Activated CD8-positive, alpha-beta memory T cell treated with anti-CD3 and anti-CD28 coated beads for 4 hours (primary cell): ENCODE data around the gene CLDN19.
"Not testable (repeated sequence)": the region's sequence is repeated elsewhere in the genome, so short reads cannot be mapped to it uniquely, and the experiment has no call there.

ENCODE experiments used
- DNase-seq, 2 donors: peaks; one replicate each; pipeline ENCODE4 v3.0.0-alpha.2; 2020; ENCODE audit warnings: low read depth in 2 of 2

The CLDN19 gene

DNA sequence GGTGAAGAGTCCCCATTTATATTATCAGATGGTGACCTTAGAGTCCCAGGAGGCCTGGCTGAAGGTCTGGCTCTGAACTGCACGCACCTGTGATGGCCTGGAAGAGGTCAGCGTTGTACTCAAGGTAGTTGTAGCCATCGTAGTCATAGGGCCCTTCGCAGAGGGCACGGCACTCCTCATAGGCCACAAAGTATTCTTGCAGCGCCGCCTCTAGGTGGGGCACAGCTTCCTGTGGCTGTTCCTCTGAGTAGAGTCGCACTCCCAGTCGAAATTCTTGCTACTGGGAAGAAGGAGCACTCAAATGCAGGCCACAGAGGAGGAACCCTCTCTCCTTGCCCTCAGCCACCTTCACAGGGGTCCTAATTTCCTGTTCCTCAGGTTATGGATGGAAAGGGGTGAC lies 19.1 kb upstream of the CLDN19 start:
- DNase-seq: no peak

DNA sequence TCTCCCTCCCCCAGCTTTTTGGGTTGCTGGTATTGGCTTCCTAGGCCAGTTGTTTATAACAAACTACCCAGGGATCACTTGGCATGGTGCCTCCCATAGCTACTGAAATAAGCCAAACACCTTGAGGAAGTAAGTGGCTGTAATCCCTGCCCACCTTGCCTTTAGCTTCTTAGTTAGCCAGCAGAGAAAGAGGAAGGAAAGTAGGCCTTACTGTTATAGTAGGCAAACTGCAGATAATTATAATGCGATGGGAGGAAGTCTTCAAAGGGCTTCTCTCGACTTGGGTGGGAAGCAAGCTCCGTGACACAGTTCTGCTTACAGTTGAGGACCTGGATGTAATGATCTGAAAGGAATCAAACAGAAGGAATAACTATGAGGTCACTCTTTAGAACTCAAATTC lies 18.6 kb upstream of the CLDN19 start:
- no peak for DNase-seq

DNA sequence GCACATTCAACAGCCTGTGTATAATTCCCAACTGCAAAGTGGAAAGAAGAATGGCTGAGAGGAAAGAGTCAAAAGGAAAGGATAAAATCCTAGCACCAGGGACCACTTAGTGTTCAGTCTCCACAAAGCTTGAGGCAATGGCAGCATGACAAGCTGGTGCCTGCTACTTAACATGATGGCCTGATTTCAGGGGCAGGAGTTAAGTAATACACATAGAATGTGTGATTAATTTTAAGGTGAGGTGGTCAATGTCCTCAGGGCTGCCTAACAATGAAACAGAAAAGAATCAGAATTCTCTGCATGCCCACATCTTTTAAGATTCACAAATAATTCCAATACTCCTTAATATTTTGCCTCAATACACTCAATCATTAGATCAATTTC lies 17.8 kb upstream of the CLDN19 start:
- no peak for DNase-seq

DNA sequence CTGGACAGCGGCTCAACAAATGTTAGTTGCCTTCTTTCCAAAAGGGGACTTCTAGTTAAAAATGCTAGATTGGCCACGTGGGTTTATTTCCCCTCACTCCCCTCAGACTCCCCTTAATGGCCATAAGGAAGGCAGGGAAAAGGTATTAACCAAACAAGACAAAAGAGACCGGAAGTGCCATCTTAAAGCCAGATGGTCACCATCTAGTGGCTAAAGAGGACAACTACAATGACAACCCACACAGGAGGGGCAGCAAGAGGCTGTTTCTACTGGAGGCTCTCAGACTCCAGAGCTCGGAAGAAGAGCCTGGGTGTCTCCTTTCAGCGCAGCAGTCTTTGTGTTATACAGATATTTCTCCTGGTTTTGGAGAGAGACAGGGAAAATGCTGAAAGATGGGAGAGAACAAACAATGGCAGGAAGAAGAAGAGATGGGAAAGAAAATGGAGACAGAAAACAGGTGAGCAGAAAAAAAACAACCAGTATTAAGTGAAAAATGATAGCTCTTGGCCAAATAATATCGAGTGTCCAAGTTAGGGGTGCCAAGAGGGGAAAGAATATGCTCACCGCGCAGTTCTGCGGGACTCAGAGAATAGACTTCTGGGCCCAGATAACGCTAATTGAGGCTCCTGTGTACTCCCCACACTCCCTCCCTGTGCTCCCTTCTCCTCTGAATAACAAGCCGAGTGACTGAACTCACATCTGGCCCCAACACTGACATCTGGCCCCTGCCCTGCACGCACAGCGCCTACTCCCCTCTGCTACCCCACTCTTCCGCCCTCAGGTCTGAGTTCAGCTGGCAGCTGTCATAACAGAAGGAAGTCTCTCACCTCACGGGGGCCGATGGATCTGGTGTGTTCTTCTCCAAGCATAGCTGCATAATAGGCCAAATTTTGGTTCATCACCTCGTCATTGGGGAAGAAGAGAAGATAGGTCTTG lies 17.2 kb upstream of the CLDN19 start:
- no peak for DNase-seq

DNA sequence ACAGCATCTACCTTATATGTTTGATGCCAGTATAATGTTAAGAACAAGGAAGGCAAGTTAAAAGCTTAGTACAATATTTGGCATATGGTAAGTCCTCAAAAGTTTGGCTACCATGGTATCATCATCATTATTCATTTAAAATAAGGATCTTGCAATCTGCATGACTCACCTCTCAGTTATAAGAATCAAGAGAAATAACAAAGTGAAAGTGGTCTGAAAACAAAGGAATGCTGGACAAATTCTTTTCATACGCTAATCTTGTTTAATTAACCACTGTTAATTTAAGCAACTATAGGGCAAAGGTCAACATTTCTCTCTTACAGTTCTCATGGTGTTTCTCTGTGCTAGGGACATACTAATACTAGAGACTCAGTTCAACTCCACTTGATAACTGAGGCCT lies 13.0 kb upstream of the CLDN19 start:
- DNase-seq: no peak

DNA sequence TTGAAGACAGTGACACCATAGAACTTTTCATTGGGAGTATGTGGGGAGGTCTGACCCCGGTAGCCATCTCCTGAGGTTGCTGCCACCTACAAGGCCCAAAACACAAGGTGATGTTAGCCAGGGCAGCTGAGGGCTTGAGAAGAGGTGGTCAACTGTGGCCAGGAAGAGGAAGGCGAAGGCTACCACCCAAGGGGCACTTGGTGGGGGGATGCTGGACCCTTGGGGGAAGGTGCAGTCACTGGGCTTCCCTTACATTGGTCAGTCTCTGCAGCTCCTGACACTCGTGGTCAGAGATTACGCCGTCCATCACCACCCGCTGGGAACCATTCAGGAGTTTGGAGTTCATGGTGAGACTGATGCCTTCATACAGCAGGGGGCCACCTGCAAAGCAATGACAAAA lies 12.2 kb upstream of the CLDN19 start:
- no peak for DNase-seq

DNA sequence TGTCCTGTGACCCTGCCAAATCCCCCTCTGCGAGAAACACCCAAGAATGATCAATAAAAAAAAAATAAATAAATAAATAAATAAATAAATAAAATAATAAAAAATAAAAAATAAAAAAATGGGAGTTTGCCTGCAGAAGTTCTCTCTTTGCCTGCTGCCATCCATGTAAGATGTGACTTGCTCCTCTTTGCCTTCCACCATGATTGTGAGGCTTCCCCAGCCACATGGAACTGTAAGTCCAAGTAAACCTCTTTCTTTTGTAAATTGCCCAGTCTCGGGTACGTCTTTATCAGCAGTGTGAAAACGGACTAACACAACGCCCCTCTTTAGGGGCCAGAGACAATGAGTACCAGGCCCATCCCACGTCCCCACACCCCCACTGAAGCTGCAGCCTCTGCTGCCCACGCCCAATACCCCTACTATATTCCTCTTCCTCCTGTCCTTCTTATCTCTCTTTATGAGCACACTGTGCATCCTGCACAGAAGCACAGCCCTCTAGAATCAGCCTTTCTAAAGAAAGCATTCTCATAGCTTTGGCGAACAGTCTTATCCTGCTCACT lies 11.6 kb upstream of the CLDN19 start:
- DNase-seq: not testable (repeated sequence)

DNA sequence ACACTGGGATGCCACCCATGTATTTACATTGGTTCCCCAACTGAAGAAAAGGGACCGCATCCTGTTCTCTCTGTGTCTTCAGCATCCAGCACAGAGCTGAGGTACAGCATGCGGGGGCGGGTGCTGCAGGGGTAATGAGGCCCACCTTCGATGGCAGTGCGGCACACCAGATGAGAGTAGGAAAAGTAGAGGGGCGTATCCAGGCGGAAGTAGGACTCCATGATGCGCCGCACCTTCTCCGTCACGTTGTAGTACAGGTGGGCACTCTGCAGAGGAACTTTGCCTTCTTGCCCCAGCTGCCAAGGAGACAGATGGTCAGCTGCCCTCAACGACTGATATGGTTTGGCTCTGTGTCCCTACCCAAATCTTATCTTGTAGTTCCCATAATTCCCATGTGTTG lies 10.0 kb upstream of the CLDN19 start:
- no peak for DNase-seq

DNA sequence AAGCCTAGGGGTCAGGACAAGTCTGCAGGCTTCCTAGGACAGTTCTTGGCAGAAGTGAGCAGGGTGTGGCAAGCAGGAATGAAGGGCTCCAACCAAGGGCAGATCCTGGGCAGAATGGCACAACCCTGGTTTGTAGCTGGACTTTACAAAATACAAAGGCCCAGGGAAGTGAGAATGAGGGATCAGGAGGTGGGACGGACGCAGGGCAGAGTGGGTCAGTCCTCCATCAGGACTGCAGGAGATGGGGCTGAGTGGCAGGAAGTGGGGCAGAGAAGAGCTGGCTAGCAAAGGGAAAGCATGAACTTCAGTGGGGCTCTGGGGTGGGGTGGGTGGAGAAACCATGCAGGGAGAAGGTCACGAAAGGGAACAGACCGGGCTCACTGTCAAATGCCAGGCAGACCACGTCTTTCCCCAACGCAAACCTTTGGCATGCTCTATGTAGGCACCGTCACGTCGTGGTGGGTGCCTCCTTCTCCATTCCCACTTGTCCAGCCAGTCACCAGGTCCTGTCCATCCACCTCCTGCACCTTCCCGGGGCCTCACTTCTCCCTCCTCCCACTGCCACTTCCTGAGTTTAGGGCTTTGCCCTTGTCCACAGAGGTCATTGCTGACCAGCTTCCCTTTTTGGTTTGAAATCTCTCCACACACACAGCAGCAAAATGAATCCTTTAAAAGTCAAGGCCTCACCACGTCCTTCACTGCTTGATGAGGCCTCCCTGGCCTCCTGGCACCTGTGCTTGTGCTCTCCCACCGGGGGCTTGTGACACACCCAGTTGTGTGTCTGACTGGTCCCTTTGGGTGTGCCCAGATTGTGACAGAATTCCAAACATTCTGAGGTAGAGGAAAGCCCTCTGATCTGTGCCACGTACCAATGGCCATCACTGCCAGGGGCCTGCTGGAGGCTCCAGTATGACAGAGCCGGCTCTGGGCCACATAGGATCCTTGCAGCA lies 8.7 kb upstream of the CLDN19 start:
- no peak for DNase-seq

DNA sequence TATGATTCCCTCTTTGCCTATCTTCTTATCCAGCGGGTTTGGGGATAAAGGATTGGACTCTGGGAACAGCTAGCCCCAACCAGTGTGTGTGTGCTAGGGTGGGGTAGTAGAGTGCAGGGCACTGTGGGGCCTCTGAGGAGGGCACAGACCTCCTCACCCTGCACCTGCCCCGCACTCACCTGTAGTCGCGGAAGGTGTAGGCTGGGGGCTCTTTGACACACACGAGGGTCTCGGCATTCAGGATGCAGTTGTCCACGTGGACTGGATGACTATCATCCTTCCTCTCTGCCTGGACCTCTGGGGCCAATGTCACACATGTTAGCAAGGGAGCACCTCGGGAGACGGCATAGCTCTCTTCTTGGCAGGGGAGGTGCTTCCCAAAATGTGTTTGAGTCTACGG lies 8.0 kb upstream of the CLDN19 start:
- DNase-seq: no peak

DNA sequence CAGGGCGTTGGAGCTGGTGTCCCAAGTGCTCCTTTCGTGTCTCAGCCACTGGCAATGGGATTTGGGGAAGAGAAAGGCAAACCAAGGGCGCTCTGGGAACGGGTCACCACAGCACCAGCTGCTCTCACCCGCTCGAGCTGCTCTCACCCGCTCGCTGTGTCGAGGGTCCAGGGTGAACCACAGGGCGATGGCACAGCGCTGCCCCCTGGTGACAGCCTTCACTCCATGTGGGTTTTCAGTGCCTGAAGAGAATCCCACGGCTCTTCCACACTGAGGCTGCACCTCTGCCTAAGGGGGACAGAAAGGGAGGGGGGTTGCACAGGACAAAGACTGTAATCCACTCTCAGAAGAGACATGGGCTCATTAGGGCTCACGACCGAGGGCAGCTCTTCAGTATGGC lies 7.1 kb upstream of the CLDN19 start:
- peak in 1 of 2 donors; percentile 11 for DNase-seq

DNA sequence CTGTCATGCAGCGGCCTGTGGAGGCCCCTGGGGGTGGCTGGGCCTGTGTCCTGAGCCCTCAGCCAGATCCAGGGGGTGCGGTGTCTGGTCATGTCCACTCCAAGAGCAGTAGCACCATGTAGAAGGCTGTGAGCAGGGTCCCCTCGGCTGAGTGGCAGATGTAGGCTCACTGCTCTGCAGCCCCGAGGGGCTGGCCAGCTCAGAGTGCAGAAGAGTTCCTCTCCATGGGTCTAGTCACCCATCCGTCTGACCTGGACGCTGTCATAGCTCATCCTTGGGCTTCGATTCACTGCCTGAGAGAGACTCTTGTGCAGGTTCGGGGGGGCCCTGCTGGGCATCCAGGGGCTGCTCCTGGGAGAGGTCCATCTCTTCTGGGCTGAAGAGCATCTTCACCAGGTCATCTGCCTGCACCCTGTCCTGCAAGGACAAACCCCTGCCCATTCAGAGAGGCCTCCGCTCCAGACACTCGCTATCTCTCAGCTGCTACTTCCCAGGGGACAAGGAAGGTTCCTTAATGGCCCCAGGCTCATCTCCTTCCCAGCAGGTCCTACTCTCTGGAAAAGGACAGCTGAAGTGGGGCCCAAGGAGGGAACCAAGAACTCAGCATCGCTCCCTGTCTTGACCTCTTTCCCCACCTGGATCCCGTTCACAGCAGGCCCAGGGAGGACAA lies 6.5 kb upstream of the CLDN19 start:
- no peak for DNase-seq

DNA sequence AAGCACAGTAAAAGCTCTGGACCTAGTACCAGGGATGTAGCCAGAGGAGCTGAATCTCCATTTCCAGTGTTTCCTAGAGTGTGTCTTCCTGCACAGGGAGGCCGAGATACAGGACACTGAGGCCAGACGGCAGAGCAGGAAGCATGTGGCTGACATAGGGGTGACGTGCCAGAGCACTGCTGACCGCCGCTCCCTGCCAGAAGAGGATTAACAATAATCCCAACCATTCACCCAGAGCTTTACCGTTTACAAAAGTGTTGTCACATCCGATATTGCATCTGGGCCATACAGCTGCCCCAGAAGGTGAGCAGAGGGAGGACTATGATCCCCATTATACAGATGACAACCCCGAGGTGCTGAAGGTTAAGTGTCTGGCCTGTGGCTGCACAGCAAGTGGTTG lies 5.8 kb upstream of the CLDN19 start:
- no peak for DNase-seq

DNA sequence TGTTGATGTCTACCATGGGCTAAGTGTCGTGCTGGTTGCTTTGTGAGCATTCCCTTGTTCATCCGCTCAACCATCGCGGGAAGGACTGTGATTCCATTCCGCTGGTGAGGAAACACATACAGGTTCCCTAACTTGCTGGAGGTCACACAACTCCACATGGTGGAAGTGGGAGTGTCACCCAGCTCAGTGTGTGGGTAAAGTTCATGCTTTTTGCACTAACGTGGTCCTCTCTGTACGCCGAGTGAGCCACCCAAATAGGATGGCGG lies 4.0 kb upstream of the CLDN19 start:
- no peak for DNase-seq

DNA sequence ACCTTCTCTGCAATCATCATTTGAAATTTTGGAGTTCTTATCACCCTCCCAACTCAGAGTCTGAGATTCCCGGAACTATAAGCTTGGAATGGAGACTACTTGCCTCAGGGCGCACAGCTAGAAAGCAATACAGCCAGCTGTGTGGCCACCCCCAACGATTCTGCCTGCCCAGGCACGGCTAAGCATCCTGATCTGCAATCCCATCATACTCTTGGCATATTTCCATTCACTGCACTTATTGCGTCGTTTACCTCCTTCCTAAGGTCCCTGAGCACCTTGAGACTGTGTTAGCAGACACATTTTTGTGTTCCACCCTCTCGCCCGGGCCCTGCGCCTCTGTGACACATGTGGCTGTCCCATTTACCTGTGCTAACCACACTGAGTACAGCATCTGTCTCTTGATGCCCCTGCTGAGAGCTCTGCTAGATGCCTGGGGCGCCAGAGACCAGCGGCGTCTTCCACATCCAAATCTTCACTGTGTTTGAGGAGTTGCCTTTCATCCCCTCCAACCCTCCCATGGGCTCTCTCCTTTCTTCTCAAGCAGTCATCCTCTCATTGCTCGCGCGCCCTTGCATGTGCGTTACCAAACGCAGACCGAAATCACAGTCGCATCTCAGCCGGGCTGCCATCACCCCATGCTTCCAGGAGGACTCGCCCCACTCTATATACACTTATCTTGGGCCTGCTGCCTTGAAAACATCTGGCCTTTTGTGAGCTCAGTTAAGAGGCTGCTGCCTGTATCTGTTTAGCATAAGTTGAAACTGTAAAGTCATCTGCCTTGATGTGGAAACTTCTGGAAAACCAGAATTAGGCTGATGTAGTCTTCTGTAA lies 3.5 kb upstream of the CLDN19 start:
- no peak for DNase-seq

DNA sequence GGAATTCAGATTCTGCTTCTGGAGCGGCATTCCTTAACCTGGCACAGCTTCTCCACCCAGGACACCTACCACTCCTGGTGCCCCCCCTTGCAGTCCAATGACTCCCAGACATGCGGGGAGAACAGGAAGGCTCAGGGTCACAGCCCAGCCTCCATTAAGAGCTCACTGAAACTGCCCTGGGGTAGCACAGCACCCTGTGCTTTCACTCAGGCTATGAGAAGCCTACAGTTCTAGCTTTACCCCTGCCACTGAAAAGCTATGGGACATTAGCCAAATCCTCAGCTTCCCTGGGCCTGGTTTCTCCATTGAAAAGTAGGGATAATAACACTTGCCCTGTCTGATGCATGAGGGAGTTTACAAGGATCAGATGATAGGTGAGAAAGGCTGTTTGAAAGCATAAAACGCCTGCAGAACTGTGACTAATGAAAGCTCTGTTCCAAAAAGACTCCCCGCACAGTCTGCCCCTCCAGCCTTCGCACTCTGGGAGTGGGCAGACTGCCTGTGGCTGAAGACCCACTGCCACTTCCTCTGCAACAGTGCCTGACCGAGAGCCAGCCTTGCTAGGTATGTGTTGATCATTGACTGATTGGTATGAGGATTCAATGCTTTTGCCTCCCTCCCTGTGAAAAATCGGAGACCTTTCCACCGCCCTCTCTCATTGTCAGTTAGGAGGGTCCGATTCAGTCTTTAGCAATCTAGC lies 2.7 kb upstream of the CLDN19 start:
- DNase-seq: no peak

DNA sequence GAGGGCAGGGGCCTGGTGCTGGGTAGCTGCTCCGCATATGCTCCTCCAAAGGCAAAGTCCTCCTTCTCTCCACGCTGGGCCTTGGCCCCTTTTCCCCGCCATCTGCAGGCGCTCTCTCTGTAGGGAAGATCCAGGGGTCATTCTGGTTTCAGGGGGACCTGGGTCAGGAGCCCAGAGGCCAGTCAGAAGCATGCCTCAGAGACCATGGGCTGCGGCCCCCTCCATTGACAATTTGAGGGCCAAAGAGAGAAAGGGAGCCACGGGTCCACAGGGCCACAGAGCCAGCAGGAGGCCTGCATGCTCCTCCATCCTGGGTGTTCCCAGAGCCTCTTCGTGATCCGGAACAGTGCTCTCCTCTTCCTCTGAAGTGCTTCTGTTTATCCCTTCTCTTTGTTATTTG lies 2.1 kb upstream of the CLDN19 start:
- DNase-seq: no peak

DNA sequence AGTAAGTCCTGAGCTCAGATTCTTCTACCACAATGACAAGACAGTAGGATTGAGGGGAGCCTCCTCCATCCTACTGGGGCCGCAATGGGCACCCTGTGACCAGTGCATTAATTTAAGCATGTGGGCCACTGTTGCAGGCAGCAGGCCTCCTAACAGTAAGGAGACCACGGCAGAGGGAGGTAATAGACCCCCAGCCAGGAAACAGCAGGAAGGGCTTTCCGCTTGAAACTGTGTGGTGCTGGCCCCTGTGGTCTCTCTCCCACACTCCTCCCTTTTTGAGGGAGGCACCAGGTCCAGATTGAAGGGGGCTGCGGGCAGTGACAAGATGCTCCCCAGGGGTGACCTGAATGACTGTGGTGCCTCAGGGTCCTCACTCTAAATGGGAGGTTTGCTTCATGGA lies 1.7 kb upstream of the CLDN19 start:
- DNase-seq: no peak

DNA sequence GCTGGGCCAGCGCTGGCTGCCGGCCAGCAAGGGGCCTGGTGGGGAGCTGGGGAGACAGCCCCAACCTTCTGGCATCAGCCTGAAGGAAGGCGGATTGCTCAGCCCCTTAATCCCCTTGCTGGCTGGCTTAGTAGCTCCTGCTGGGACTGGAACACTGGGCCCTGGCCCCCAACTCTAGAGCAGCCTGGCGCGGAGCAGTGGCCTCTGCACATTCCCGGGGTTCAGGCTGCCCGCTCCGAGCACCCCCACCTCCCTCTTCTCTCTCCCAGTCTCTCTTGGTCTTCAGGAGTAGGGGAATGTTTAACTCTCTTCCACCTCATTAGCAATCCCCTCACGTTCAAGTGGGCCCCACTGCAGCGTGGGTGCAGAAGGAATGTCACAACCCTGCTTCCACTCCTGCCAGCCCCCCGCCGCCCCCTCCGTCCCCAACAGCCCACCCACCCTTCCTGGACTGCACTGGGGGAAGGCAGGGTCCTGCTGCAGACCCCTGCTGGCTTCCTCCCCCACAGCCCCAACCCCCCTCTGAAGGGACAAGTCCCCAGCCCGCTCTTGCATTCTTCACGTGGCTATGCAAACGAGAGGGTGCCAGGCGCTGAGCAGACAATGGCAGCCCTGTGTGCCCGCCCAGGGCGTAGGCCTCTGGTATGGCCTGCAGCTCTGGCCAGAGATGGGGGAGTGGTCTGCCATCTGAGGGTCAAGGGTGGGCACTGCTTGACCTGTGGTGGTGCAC lies 980 bp upstream of the CLDN19 start:
- no peak for DNase-seq

DNA sequence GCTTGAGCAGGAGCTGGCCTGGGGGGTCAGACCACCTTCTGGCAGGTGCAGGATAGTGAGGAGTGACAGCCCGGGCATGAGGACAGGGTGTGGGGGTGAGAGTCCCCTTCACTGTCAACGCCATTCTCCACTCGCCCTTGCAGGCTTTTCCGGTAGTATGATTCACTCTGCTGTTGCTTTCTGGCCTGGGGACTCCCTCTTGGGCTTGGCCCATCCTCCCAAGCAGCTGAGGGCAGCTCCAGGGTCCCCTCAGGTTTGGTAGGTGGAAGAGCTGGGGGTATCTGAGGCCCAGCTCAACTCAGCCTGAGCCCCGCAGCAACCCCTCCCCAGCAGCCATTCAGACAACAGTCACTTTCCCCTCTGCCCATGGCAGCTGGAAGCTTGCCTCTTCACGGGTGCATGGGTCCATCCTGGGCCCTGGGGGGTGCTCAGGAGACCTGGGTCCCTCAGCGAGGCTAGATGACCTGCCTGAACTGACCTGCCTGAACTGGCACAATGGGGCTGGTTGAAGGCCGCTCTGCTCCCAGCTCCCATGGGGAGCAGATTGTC lies 1.3 kb downstream of the CLDN19 start:
- no peak for DNase-seq
